Measurements from ENCODE around the gene MED17.

GRCh38 chr11:93858121-93858775 is 74.2 kb downstream of the MED17 start:
- TF ChIP-seq SUZ12 (IDR thresholded peaks at IDR 0.05; ENCODE audit: extremely low read depth, insufficient read depth, insufficient read length): no peak
- TF ChIP-seq YY1 (IDR thresholded peaks at IDR 0.05; ENCODE audit: insufficient read depth, insufficient read length): no peak
- no peak for TF ChIP-seq ZNF274 (IDR thresholded peaks at IDR 0.05; ENCODE audit: low read depth, low read length)
